Common myeloid progenitor, CD34-positive (primary cell): Measurements from ENCODE around the gene DOCK10.

Experiments used
- CTCF ChIA-PET: fragments of 350-600 bp; sonication (Branson Sonifier 250); formaldehyde crosslinking; loops from one replicate; lab custom pipeline; 2021; ENCODE audit warnings: antibody characterized with exemption; lab: Charles Lee
- POLR2A ChIA-PET: fragments of 350-600 bp; sonication (Branson Sonifier 250); formaldehyde crosslinking; loops from one replicate; lab custom pipeline; 2021; ENCODE audit warnings: antibody characterized with exemption; lab: Charles Lee
- DNase-seq, 3 donors: peaks; one replicate each; pipeline versions ENCODE4 v3.0.0 to v3.0.0-alpha.2; 2013
- H3K27ac ChIP-seq, 2 experiments: 1 replicate in 1 of 2; 2 replicates in 1 of 2; pipeline ENCODE4 v1.7.0; 2013; ENCODE audit warnings: inconsistent platforms in 2 of 2, low read length in 2 of 2, mild to moderate bottlenecking in 2 of 2, low read depth in 1 of 2, moderate library complexity in 1 of 2; ENCODE audit not compliant: severe bottlenecking in 2 of 2, insufficient read depth in 1 of 2, poor library complexity in 1 of 2
- H3K27me3 ChIP-seq, 5 experiments: replicated peaks in 2 of 5; 1 replicate in 3 of 5; 2 replicates in 2 of 5; pipeline versions ENCODE4 v1.6.1 to v1.7.0; 2013; ENCODE audit warnings: low read length in 4 of 5, mild to moderate bottlenecking in 2 of 5, moderate library complexity in 2 of 5, inconsistent platforms in 1 of 5; ENCODE audit not compliant: insufficient read depth in 5 of 5, control insufficient read depth in 4 of 5
- H3K36me3 ChIP-seq, 4 experiments: 1 replicate in 2 of 4; 2 replicates in 2 of 4; pipeline versions ENCODE4 v1.6.1 to v1.7.0; 2013; ENCODE audit warnings: low read length in 3 of 4, control low read depth in 1 of 4, mild to moderate bottlenecking in 1 of 4; ENCODE audit not compliant: control insufficient read depth in 4 of 4, insufficient read depth in 4 of 4
- H3K4me1 ChIP-seq, 4 experiments: 1 replicate in 3 of 4; 2 replicates in 1 of 4; pipeline versions ENCODE4 v1.6.1 to v1.7.1; 2013; ENCODE audit warnings: low read length in 3 of 4, mild to moderate bottlenecking in 3 of 4, control low read depth in 1 of 4, inconsistent platforms in 1 of 4, moderate library complexity in 1 of 4; ENCODE audit not compliant: control insufficient read depth in 4 of 4, insufficient read depth in 4 of 4; ENCODE audit errors: control extremely low read depth in 1 of 4
- H3K4me3 ChIP-seq, 7 experiments: 1 replicate in 4 of 7; 2 replicates in 3 of 7; pipeline versions ENCODE4 v1.5.1 to v1.7.0; 2013; ENCODE audit warnings: mild to moderate bottlenecking in 7 of 7, low read length in 6 of 7, moderate library complexity in 6 of 7, inconsistent platforms in 2 of 7, low read depth in 2 of 7, control low read depth in 1 of 7; ENCODE audit not compliant: insufficient read depth in 4 of 7, control insufficient read depth in 1 of 7; ENCODE audit errors: extremely low read depth in 1 of 7
- H3K9me3 ChIP-seq, 5 experiments: 1 replicate in 4 of 5; 2 replicates in 1 of 5; pipeline versions ENCODE4 v1.6.1 to v1.7.1; 2013; ENCODE audit warnings: low read length in 4 of 5, mild to moderate bottlenecking in 2 of 5, inconsistent platforms in 1 of 5, low read depth in 1 of 5, moderate library complexity in 1 of 5; ENCODE audit not compliant: control insufficient read depth in 4 of 5, insufficient read depth in 2 of 5; ENCODE audit errors: control extremely low read depth in 1 of 5
- WGBS: methylation state at CpG from one replicate; pipeline ENCODE4 v1.1.5; 2013; ENCODE audit not compliant: insufficient coverage; 5-methylcytosine and 5-hydroxymethylcytosine counted together

Gene DOCK10

GRCh38 chr2:224846161-224846560, 196.1 kb downstream of the DOCK10 start:
- CTCF ChIA-PET, result no interaction called here
- Histone ChIP-seq H3K27me3 (no peaks in the 10 kb centered on the region), H3K4me1 (no peaks in the 10 kb centered on the region), H3K4me3 (no peak overlapping the region), H3K9me3 (no peaks in the 10 kb centered on the region), H3K27ac (no peak overlapping the region), H3K36me3 (peaks cover 24 to 76% (median 29%) of the 10 kb centered on the region in 4 experiments)
- WGBS, result 100% methylated on average over 4 of the region's 4 CpGs
- POLR2A ChIA-PET, result no interaction called here
- no peak for DNase-seq

- no peak overlapping the region for H3K4me3 ChIP-seq
- no peaks in the 10 kb centered on the region for H3K27me3 ChIP-seq
- H3K4me1 ChIP-seq, result no peaks in the 10 kb centered on the region
- POLR2A ChIA-PET, result no interaction called here
- 92% methylated on average over 2 of the region's 2 CpGs for WGBS
- peaks cover 23 to 82% (median 30%) of the 10 kb centered on the region in 4 experiments for H3K36me3 ChIP-seq
- CTCF ChIA-PET, result no interaction called here
- no peak for DNase-seq
- H3K27ac ChIP-seq, result no peak overlapping the region
- peaks cover 0 to 4% (median 0%) of the 10 kb centered on the region in 5 experiments for H3K9me3 ChIP-seq
Observed at GRCh38 chr2:224843141-224843540, 199.1 kb downstream of the DOCK10 start.

- WGBS, result 100% methylated on average over 2 of the region's 4 CpGs
- ChIA-PET CTCF (no interaction called here), POLR2A (no interaction called here)
- Histone ChIP-seq H3K4me1 (no peaks in the 10 kb centered on the region), H3K9me3 (peaks cover 0 to 4% (median 0%) of the 10 kb centered on the region in 5 experiments), H3K4me3 (no peak overlapping the region), H3K27ac (no peak overlapping the region), H3K36me3 (peaks cover 26 to 80% (median 31%) of the 10 kb centered on the region in 4 experiments), H3K27me3 (no peaks in the 10 kb centered on the region)
- no peak for DNase-seq
Observed at GRCh38 chr2:224841910-224842309, 200.4 kb downstream of the DOCK10 start.

- Histone ChIP-seq H3K4me1 (no peaks in the 10 kb centered on the region), H3K36me3 (peaks cover 18 to 81% (median 28%) of the 10 kb centered on the region in 4 experiments), H3K27me3 (no peaks in the 10 kb centered on the region), H3K4me3 (no peak overlapping the region), H3K27ac (no peak overlapping the region), H3K9me3 (peaks cover 0 to 4% (median 0%) of the 10 kb centered on the region in 5 experiments)
- no peak for DNase-seq
- ChIA-PET CTCF (interaction anchor here (0.8 kb wide), 1 partner anchor 12 kb away, joined by 3 read pairs; no protein-coding TSS in a partner anchor), POLR2A (no interaction called here)
Observed at GRCh38 chr2:224838335-224838734, 203.9 kb downstream of the DOCK10 start.

- 100% methylated on average over 2 of the region's 3 CpGs for WGBS
- Histone ChIP-seq H3K36me3 (peaks cover 18 to 81% (median 32%) of the 10 kb centered on the region in 4 experiments), H3K27me3 (no peaks in the 10 kb centered on the region), H3K27ac (no peak overlapping the region), H3K4me3 (no peak overlapping the region), H3K4me1 (no peaks in the 10 kb centered on the region), H3K9me3 (peaks cover 0 to 4% (median 0%) of the 10 kb centered on the region in 5 experiments)
- ChIA-PET POLR2A (no interaction called here), CTCF (interaction anchor here (0.6 to 4.2 kb wide), 3 partner anchors 12 to 165 kb away, joined by 3 to 9 read pairs (median 3); no protein-coding TSS in a partner anchor)
- no peak for DNase-seq
Observed at GRCh38 chr2:224837558-224837957, 204.7 kb downstream of the DOCK10 start.

GRCh38 chr2:224837066-224837465, 205.2 kb downstream of the DOCK10 start:
- H3K27ac ChIP-seq, result no peak overlapping the region
- no peak overlapping the region for H3K4me3 ChIP-seq
- no peaks in the 10 kb centered on the region for H3K27me3 ChIP-seq
- H3K4me1 ChIP-seq, result no peaks in the 10 kb centered on the region
- POLR2A ChIA-PET, result no interaction called here
- CTCF ChIA-PET, result interaction anchor here (0.6 to 4.2 kb wide), 2 partner anchors 17 to 165 kb away, joined by 3 to 9 read pairs; no protein-coding TSS in a partner anchor
- peaks cover 20 to 81% (median 32%) of the 10 kb centered on the region in 4 experiments for H3K36me3 ChIP-seq
- H3K9me3 ChIP-seq, result peaks cover 0 to 4% (median 0%) of the 10 kb centered on the region in 5 experiments
- no peak for DNase-seq
- WGBS, result no CpG with 5 or more reads among the region's 2 CpGs

GRCh38 chr2:224836263-224836662, 206.0 kb downstream of the DOCK10 start:
- H3K4me3 ChIP-seq, result no peak overlapping the region
- H3K36me3 ChIP-seq, result peaks cover 19 to 81% (median 39%) of the 10 kb centered on the region in 4 experiments
- POLR2A ChIA-PET, result no interaction called here
- CTCF ChIA-PET, result interaction anchor here (0.8 to 4.2 kb wide), 2 partner anchors 10 to 166 kb away, joined by 3 to 9 read pairs; no protein-coding TSS in a partner anchor
- no peak overlapping the region for H3K27ac ChIP-seq
- H3K27me3 ChIP-seq, result no peaks in the 10 kb centered on the region
- no peak for DNase-seq
- peaks cover 0 to 4% (median 0%) of the 10 kb centered on the region in 5 experiments for H3K9me3 ChIP-seq
- no peaks in the 10 kb centered on the region for H3K4me1 ChIP-seq
